H1 (cell line): ENCODE results near the gene FSTL4. TPM values are rescaled to one million over a fixed set of nuclear protein-coding genes. Genes with fewer than 3 reads are reported as not detected.

Experiments
- NANOG ChIP-seq: IDR thresholded peaks from 2 replicates; pipeline ENCODE4 v1.6.1; 2011; ENCODE audit warnings: low read length, low read depth, mild to moderate bottlenecking, inconsistent platforms; ENCODE audit not compliant: insufficient read depth, poor library complexity, severe bottlenecking
- RXRA ChIP-seq: IDR thresholded peaks from 2 replicates; pipeline ENCODE4 v1.6.1; 2011; ENCODE audit warnings: low read depth, mild to moderate bottlenecking, low read length, moderate library complexity; ENCODE audit not compliant: insufficient read depth
- SP2 ChIP-seq: IDR thresholded peaks from 2 replicates; pipeline ENCODE4 v1.6.1; 2012; ENCODE audit warnings: mild to moderate bottlenecking, low read length, inconsistent platforms
- YY1 ChIP-seq: IDR thresholded peaks from 2 replicates; pipeline ENCODE4 v1.6.1; 2011; ENCODE audit warnings: low read depth, mild to moderate bottlenecking, low read length
- polyA plus RNA-seq, 7 experiments: library from polyadenylated mRNA; depleted of rRNA in 3 of 7; stranded (reverse) in 5 of 7; unstranded in 2 of 7; fragments of >200 nt in 5 of 7; fragments of 200-250 nt in 2 of 7; gene quantifications; 1 replicate in 5 of 7; 2 replicates in 1 of 7; 4 replicates in 1 of 7; pipeline versions ENCODE4 v1.2.1 to v1.2.3, GENCODE V29; 2011 to 2013; ENCODE audit warnings: missing spikeins in 2 of 7, mixed read lengths in 2 of 7
- total RNA-seq: library from RNA; stranded (reverse); fragmentation: NEBNext Ultra II Directional; extraction: Animal tissue kit (Norgen Biotek cat#: 25700); gene quantifications from 2 replicates; pipeline ENCODE4 v1.2.1, GENCODE V29; 2021
- TF ChIP-seq, protein P1 (sequence below): IDR thresholded peaks from 2 replicates; pipeline ENCODE4 v1.6.1; 2011; ENCODE audit warnings: low read length, improper control_type of control experiment

The FSTL4 gene
- total and polyA plus RNA-seq, 2 of the 8 experiments (the other 6 are each of a cell fraction or from before 2014, with no cell fraction given) = 3.1 to 4.1 TPM

DNA sequence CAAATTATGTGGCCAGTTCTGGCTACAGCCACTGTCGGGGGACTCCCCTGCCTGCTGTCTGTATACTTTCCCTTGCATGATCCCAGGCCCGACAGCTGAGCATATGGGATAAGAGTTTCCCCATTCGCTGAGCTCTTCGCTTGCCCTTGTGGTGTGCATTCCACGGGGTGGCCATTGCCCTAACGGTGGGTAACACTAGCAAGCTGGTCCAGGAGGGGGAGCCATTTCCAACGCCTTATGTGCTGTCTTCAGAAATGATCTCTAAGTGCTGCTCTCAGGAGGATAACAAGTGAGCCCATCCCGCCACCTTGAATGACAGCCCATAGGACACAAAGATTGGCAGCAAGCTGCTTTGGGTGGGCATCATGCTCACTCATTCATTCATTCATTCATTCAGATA, 190.9 kb downstream of the FSTL4 start (continued):
- TF ChIP-seq, protein P1, sequence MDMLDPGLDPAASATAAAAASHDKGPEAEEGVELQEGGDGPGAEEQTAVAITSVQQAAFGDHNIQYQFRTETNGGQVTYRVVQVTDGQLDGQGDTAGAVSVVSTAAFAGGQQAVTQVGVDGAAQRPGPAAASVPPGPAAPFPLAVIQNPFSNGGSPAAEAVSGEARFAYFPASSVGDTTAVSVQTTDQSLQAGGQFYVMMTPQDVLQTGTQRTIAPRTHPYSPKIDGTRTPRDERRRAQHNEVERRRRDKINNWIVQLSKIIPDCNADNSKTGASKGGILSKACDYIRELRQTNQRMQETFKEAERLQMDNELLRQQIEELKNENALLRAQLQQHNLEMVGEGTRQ = no peak
- no peak for TF ChIP-seq RXRA
- peak; percentile 90 for TF ChIP-seq YY1
- no peak for TF ChIP-seq NANOG
- TF ChIP-seq SP2 = no peak
- TF ChIP-seq, all 59 proteins: peak for 5
